SK-N-SH (cell line): ENCODE data around the gene TCTN1. TPM values are rescaled to one million over a fixed set of nuclear protein-coding genes. Genes with fewer than 3 reads are reported as not detected.
"Not testable (repeated sequence)": the region's sequence is repeated elsewhere in the genome, so short reads cannot be mapped to it uniquely, and the experiment has no call there.

Experiments
- CTCF ChIA-PET: fragments of 300-600, 350-600 bp; formaldehyde crosslinking; extraction: SDS; loops from one replicate; lab custom pipeline; 2021; lab: Yijun Ruan, JAX
- POLR2A ChIA-PET: fragments of 350-600 bp; sonication (Branson Sonifier 250); formaldehyde crosslinking; extraction: SDS; loops from one replicate; lab custom pipeline; 2020; ENCODE audit warnings: antibody characterized with exemption, inconsistent platforms; lab: Yijun Ruan, JAX
- DNase-seq: peaks from one replicate; pipeline ENCODE4 v3.0.0; 2012
- H2AFZ ChIP-seq: fragments of 200-600 bp; sonication (generic); 2 replicates; pipeline ENCODE4 v1.8.1; 2016; ENCODE audit warnings: antibody characterized with exemption, mild to moderate bottlenecking, low read depth
- H3F3A ChIP-seq: fragments of 200-600 bp; sonication (generic); replicated peaks from 2 replicates; pipeline ENCODE3; 2016; ENCODE audit warnings: antibody characterized with exemption, mild to moderate bottlenecking; ENCODE audit not compliant: insufficient read depth
- H3K27ac ChIP-seq, 2 experiments: fragments of 200-500 bp in 1 of 2; fragments of 200-600 bp in 1 of 2; sonication (Bioruptor generic) in 1 of 2; sonication (generic), shearing (Covaris generic) in 1 of 2; 2 replicates each; pipeline versions ENCODE4 v1.5.1 to v1.6.1; 2014 to 2016; ENCODE audit warnings: low read depth in 2 of 2, inconsistent platforms in 1 of 2, low read length in 1 of 2, mild to moderate bottlenecking in 1 of 2, mixed read lengths in 1 of 2
- H3K27me3 ChIP-seq: fragments of 200-600 bp; sonication (generic), shearing (Covaris generic); 2 replicates; pipeline ENCODE4 v1.6.1; 2016; ENCODE audit warnings: mixed run types; ENCODE audit not compliant: insufficient read depth
- H3K36me3 ChIP-seq, 2 experiments: fragments of 200-500 bp in 1 of 2; fragments of 200-600 bp in 1 of 2; sonication (Bioruptor generic) in 1 of 2; sonication (generic) in 1 of 2; replicated peaks in 1 of 2; 2 replicates each; pipeline versions ENCODE3 to v1.5.1; 2014 to 2016; ENCODE audit warnings: low read length in 1 of 2, mild to moderate bottlenecking in 1 of 2; ENCODE audit not compliant: insufficient read depth in 2 of 2, control insufficient read depth in 1 of 2
- H3K4me1 ChIP-seq, 2 experiments: fragments of 200-500 bp in 1 of 2; fragments of 200-600 bp in 1 of 2; sonication (Bioruptor generic) in 1 of 2; sonication (generic), shearing (Covaris generic) in 1 of 2; 2 replicates each; pipeline versions ENCODE4 v1.5.1 to v1.6.1; 2014 to 2016; ENCODE audit warnings: low read depth in 1 of 2, low read length in 1 of 2, mixed run types in 1 of 2; ENCODE audit not compliant: insufficient read depth in 2 of 2, control insufficient read depth in 1 of 2
- H3K4me2 ChIP-seq: fragments of 200-600 bp; sonication (generic), shearing (Covaris generic); 2 replicates; pipeline ENCODE4 v1.6.1; 2017; ENCODE audit warnings: mixed run types
- H3K4me3 ChIP-seq, 2 experiments: fragments of 200-500 bp in 1 of 2; fragments of 200-600 bp in 1 of 2; sonication (Bioruptor generic) in 1 of 2; sonication (generic), shearing (Covaris generic) in 1 of 2; 2 replicates each; pipeline versions ENCODE4 v1.5.1 to v1.8.1; 2014 to 2016; ENCODE audit warnings: low read depth in 2 of 2, inconsistent platforms in 1 of 2, low read length in 1 of 2, mild to moderate bottlenecking in 1 of 2, mixed read lengths in 1 of 2, moderate library complexity in 1 of 2
- H3K79me2 ChIP-seq: fragments of 200-600 bp; sonication (generic); 2 replicates; pipeline ENCODE4 v1.8.1; 2017; ENCODE audit warnings: mild to moderate bottlenecking; ENCODE audit not compliant: insufficient read depth
- H3K9ac ChIP-seq: fragments of 200-600 bp; sonication (generic); 2 replicates; pipeline ENCODE4 v1.6.1; 2017; ENCODE audit warnings: mixed run types
- H3K9me2 ChIP-seq: fragments of 200-600 bp; sonication (generic); 2 replicates; pipeline ENCODE4 v1.6.1; 2017; ENCODE audit warnings: mixed run types
- H3K9me3 ChIP-seq: fragments of 200-600 bp; sonication (generic); 2 replicates; pipeline ENCODE4 v1.6.1; 2017; ENCODE audit warnings: mixed run types, mild to moderate bottlenecking, moderate library complexity
- H4K20me1 ChIP-seq: fragments of 200-600 bp; sonication (generic); 2 replicates; pipeline ENCODE4 v1.6.1; 2017; ENCODE audit warnings: mild to moderate bottlenecking, mixed run types; ENCODE audit not compliant: insufficient read depth
- CHD2 ChIP-seq: fragments of 150-350 bp; IDR thresholded peaks from 2 replicates; pipeline ENCODE4 v1.6.1; 2018; ENCODE audit warnings: low read length; ENCODE audit not compliant: partially characterized antibody
- ELF1 ChIP-seq: IDR thresholded peaks from 2 replicates; pipeline ENCODE4 v1.4.0; 2012
- GATA2 ChIP-seq: sonication (generic); formaldehyde crosslinking; IDR thresholded peaks from 2 replicates; pipeline ENCODE4 v1.5.0; 2020; ENCODE audit warnings: mild to moderate bottlenecking, missing genetic modification reagents
- MAX ChIP-seq: IDR thresholded peaks from 2 replicates; pipeline ENCODE4 v1.4.0; 2012; ENCODE audit warnings: low read depth
- RAD21 ChIP-seq: IDR thresholded peaks from 2 replicates; pipeline ENCODE4 v1.6.1; 2012; ENCODE audit warnings: mild to moderate bottlenecking, low read length
- SMC3 ChIP-seq: IDR thresholded peaks from 2 replicates; pipeline ENCODE4 v1.6.1; 2012; ENCODE audit warnings: low read depth, low read length, improper control_type of control experiment
- TEAD4 ChIP-seq: IDR thresholded peaks from 2 replicates; pipeline ENCODE4 v1.4.0; 2012; ENCODE audit warnings: mild to moderate bottlenecking, borderline replicate concordance; ENCODE audit not compliant: insufficient read depth
- WGBS: methylation state at CpG from one replicate; pipeline ENCODE4 v1.1.6; 2017; ENCODE audit warnings: low lambda C conversion rate; 5-methylcytosine and 5-hydroxymethylcytosine counted together
- polyA plus RNA-seq, 3 experiments: library from polyadenylated mRNA; depleted of rRNA; stranded (reverse); fragments of >200 nt; gene quantifications; 2 replicates each; pipeline ENCODE4 v1.2.3, GENCODE V29; 2012
- TF ChIP-seq, protein P1 (sequence below): IDR thresholded peaks from 2 replicates; pipeline ENCODE4; 2012

TCTN1 gene
- polyA plus RNA-seq, 1 of the 3 experiments (the other 2 are of a cell fraction) = 40.2 TPM

DNA sequence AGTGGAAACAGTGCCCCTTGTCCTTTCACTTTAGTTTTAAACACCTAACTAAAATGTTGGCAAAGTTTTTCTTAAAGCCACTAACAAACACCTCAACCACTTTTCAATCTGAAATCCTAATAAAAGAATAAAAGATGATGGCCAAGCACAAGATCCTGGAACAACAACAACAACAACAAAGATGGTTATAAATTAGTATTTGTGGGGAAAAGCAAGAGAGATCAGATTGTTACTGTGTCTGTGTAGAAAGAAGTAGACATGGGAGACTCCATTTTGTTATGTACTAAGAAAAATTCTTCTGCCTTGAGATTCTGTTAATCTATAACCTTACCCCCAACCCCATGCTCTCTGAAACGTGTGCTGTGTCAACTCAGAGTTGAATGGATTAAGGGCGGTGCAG is 44.1 kb upstream of the TCTN1 start:
- H2AFZ ChIP-seq, CTCF ChIA-PET, H3K9ac ChIP-seq, H3K36me3 ChIP-seq, H3K9me2 ChIP-seq, H3K4me2 ChIP-seq, H3F3A ChIP-seq, DNase-seq, POLR2A ChIA-PET, H3K4me1 ChIP-seq, H3K27me3 ChIP-seq, H3K4me3 ChIP-seq, H3K27ac ChIP-seq: not testable (repeated sequence)
- Histone ChIP-seq H3K79me2 (peaks cover 88% of the 10 kb centered on the region), H4K20me1 (peaks cover 27% of the 10 kb centered on the region), H3K9me3 (peaks cover 11% of the 10 kb centered on the region; the same call in 1 of the 2 replicates)
- no CpG with 5 or more reads among the region's 2 CpGs for WGBS

DNA sequence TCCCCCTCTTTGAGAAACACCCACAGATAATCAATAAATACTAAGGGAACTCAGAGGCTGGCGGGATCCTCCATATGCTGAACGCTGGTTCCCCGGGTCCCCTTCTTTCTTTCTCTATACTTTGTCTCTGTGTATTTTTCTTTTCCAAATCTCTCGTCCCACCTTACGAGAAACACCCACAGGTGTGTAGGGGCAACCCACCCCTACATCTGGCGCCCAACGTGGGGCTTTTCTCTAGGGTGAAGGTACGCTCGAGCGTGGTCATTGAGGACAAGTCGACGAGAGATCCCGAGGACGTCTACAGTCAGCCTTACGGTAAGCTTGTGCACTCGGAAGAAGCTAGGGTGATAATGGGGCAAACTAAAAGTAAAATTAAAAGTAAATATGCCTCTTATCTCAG is 43.1 kb upstream of the TCTN1 start:
- H3K79me2 ChIP-seq = peaks cover 88% of the 10 kb centered on the region
- H2AFZ ChIP-seq, H3K9ac ChIP-seq, CTCF ChIA-PET, H3K27ac ChIP-seq, DNase-seq, H3K36me3 ChIP-seq, H3K4me3 ChIP-seq, H3F3A ChIP-seq, H3K27me3 ChIP-seq, H3K9me2 ChIP-seq, H3K4me1 ChIP-seq, H3K4me2 ChIP-seq, POLR2A ChIA-PET: not testable (repeated sequence)
- peaks cover 22% of the 10 kb centered on the region for H4K20me1 ChIP-seq
- H3K9me3 ChIP-seq = peaks cover 11% of the 10 kb centered on the region; the same call in 1 of the 2 replicates
- 96% methylated on average over 16 of the region's 16 CpGs for WGBS

GRCh38 chr12:110574044-110574443 is 39.9 kb upstream of the TCTN1 start:
- CTCF ChIA-PET = no interaction called here
- POLR2A ChIA-PET = no interaction called here
- Histone ChIP-seq H3K4me2 (no peak overlapping the region), H3F3A (peaks cover 24% of the 10 kb centered on the region), H3K79me2 (peaks cover 88% of the 10 kb centered on the region), H3K9me3 (peaks cover 11% of the 10 kb centered on the region; the same call in 1 of the 2 replicates), H4K20me1 (peaks cover 20% of the 10 kb centered on the region; the same call in 1 of the 2 replicates), H3K4me1 (peaks cover 0 to 21% of the 10 kb centered on the region in 2 experiments; a peak in 1 of 4 replicates), H3K27ac (no peak overlapping the region), H2AFZ (no peak overlapping the region), H3K27me3 (no peaks in the 10 kb centered on the region), H3K9ac (no peak overlapping the region), H3K36me3 (peaks cover 0 to 4% of the 10 kb centered on the region in 2 experiments), H3K4me3 (no peak overlapping the region), H3K9me2 (no peaks in the 10 kb centered on the region)
- TF ChIP-seq CHD2 (no peak), TEAD4 (no peak), SMC3 (no peak), MAX (no peak), GATA2 (no peak), RAD21 (no peak), ELF1 (no peak)
- TF ChIP-seq, protein P1, sequence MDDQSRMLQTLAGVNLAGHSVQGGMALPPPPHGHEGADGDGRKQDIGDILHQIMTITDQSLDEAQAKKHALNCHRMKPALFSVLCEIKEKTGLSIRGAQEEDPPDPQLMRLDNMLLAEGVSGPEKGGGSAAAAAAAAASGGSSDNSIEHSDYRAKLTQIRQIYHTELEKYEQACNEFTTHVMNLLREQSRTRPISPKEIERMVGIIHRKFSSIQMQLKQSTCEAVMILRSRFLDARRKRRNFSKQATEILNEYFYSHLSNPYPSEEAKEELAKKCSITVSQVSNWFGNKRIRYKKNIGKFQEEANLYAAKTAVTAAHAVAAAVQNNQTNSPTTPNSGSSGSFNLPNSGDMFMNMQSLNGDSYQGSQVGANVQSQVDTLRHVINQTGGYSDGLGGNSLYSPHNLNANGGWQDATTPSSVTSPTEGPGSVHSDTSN = no peak
- no peak for DNase-seq
- WGBS = 94% methylated on average over 1 of the region's 1 CpG

GRCh38 chr12:110574717-110575230 is 39.2 kb upstream of the TCTN1 start:
- H3K9ac ChIP-seq, DNase-seq, H3K9me2 ChIP-seq, H2AFZ ChIP-seq, H3K4me3 ChIP-seq, H3K36me3 ChIP-seq, H3K27ac ChIP-seq, H3K4me2 ChIP-seq, POLR2A ChIA-PET, H3K27me3 ChIP-seq: not testable (repeated sequence)
- peaks cover 29% of the 10 kb centered on the region for H3F3A ChIP-seq
- peaks cover 11% of the 10 kb centered on the region; the same call in 1 of the 2 replicates for H3K9me3 ChIP-seq
- H3K79me2 ChIP-seq = peaks cover 88% of the 10 kb centered on the region
- peaks cover 0 to 23% of the 10 kb centered on the region in 2 experiments; a peak in 1 of 4 replicates for H3K4me1 ChIP-seq
- H4K20me1 ChIP-seq = peaks cover 27% of the 10 kb centered on the region; the same call in 1 of the 2 replicates
- CTCF ChIA-PET = interaction anchor here (0.7 to 1.4 kb wide), 3 partner anchors 9 to 20 kb away, joined by 3 read pairs; no protein-coding TSS in a partner anchor
- WGBS = 94% methylated on average over 10 of the region's 10 CpGs
